Measurements from ENCODE around the gene EFHC2. TPM values are rescaled to one million over a fixed set of nuclear protein-coding genes. Genes with fewer than 3 reads are reported as not detected.
"Not testable (repeated sequence)": the region's sequence is repeated elsewhere in the genome, so short reads cannot be mapped to it uniquely, and the experiment has no call there.

Gene EFHC2
- total and polyA plus RNA-seq, 2 donors (not counting 1 experiment from before 2014, with no cell fraction given): 1.1 to 2.6 TPM

DNA sequence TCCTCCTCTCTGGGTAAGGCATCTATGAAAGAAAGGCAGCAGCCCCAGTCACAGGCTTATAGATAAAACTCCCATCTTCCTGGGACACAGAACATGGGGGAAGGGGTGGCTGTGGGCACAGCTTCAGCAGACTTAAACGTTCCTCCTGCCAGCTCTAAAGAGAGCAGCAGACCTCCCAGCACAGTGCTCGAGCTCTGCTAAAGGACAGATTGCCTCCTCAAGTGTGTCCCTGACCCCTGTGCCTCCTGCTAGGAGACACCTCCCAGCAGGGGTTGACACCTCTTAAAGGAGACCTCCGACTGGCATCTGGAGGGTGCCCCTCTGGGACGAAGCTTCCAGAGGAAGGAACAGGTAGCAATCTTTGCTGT lies 89.9 kb downstream of the EFHC2 start:
- H3K4me2 ChIP-seq (ENCODE audit: extremely low read depth, insufficient read depth, low read length): no peak overlapping the region

GRCh38 chrX:44252688-44253574 lies 90.5 kb downstream of the EFHC2 start:
- not testable (repeated sequence) for H3K79me2 ChIP-seq (ENCODE audit: control insufficient read depth, insufficient read depth, low read length); H3K27me3 ChIP-seq (ENCODE audit: control insufficient read depth, insufficient read depth, low read length); H3K4me1 ChIP-seq (ENCODE audit: control insufficient read depth, extremely low read depth, insufficient read depth, low read length); H4K20me1 ChIP-seq (ENCODE audit: control insufficient read depth, extremely low read depth, insufficient read depth, low read length); H3K4me2 ChIP-seq (ENCODE audit: extremely low read depth, insufficient read depth, low read length); H3K9ac ChIP-seq (ENCODE audit: insufficient read depth, low read length); H3K36me3 ChIP-seq (ENCODE audit: control insufficient read depth, insufficient read depth, low read length); H3K27ac ChIP-seq (ENCODE audit: insufficient read depth, low read length); H3K9me3 ChIP-seq (ENCODE audit: control insufficient read depth, insufficient read depth, low read depth, low read length)
- Histone ChIP-seq H3K4me3 (replicated peaks in 1 of 4; ENCODE audit: control extremely low read depth in 1 of 4, insufficient read depth in 1 of 4, low read depth in 3 of 4, low read length in 4 of 4) (peak overlapping the region in 1 of 4 experiments; percentile 14), H2AFZ (ENCODE audit: low read length) (peak overlapping the region; percentile 20)
- DNase-seq (ENCODE audit: low read depth in 2 of 2): peak; percentile 40 to 59

More for the DNA sequence above, 89.9 kb downstream of the EFHC2 start:
- no peak for TF ChIP-seq EZH2 (IDR thresholded peaks at IDR 0.05; ENCODE audit: low read length, missing control alignments)
- TF ChIP-seq, protein P1, sequence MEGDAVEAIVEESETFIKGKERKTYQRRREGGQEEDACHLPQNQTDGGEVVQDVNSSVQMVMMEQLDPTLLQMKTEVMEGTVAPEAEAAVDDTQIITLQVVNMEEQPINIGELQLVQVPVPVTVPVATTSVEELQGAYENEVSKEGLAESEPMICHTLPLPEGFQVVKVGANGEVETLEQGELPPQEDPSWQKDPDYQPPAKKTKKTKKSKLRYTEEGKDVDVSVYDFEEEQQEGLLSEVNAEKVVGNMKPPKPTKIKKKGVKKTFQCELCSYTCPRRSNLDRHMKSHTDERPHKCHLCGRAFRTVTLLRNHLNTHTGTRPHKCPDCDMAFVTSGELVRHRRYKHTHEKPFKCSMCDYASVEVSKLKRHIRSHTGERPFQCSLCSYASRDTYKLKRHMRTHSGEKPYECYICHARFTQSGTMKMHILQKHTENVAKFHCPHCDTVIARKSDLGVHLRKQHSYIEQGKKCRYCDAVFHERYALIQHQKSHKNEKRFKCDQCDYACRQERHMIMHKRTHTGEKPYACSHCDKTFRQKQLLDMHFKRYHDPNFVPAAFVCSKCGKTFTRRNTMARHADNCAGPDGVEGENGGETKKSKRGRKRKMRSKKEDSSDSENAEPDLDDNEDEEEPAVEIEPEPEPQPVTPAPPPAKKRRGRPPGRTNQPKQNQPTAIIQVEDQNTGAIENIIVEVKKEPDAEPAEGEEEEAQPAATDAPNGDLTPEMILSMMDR (conservative IDR thresholded peaks at IDR 0.05 in 1 of 2, IDR thresholded peaks at IDR 0.05 in 1 of 2; ENCODE audit: low read depth in 1 of 2, low read length in 2 of 2): no peak
- H3K36me3 ChIP-seq (ENCODE audit: control insufficient read depth, insufficient read depth, low read length): no peaks in the 10 kb centered on the region
- H3K79me2 ChIP-seq (ENCODE audit: control insufficient read depth, insufficient read depth, low read length): no peaks in the 10 kb centered on the region
- H3K27me3 ChIP-seq (ENCODE audit: control insufficient read depth, insufficient read depth, low read length): no peaks in the 10 kb centered on the region
- no peak overlapping the region for H3K27ac ChIP-seq (ENCODE audit: insufficient read depth, low read length)
- H3K4me1 ChIP-seq (ENCODE audit: control insufficient read depth, extremely low read depth, insufficient read depth, low read length): no peaks in the 10 kb centered on the region
- H4K20me1 ChIP-seq (ENCODE audit: control insufficient read depth, extremely low read depth, insufficient read depth, low read length): no peaks in the 10 kb centered on the region
- no peaks in the 10 kb centered on the region for H3K9me3 ChIP-seq (ENCODE audit: control insufficient read depth, insufficient read depth, low read depth, low read length)
- no peak overlapping the region for H3K9ac ChIP-seq (ENCODE audit: insufficient read depth, low read length)
- no peak overlapping the region for H3K4me3 ChIP-seq (replicated peaks in 1 of 4; ENCODE audit: control extremely low read depth in 1 of 4, insufficient read depth in 1 of 4, low read depth in 3 of 4, low read length in 4 of 4)
- no peak for DNase-seq (ENCODE audit: low read depth in 2 of 2)
- H2AFZ ChIP-seq (ENCODE audit: low read length): peak overlapping the region; percentile 26

DNA sequence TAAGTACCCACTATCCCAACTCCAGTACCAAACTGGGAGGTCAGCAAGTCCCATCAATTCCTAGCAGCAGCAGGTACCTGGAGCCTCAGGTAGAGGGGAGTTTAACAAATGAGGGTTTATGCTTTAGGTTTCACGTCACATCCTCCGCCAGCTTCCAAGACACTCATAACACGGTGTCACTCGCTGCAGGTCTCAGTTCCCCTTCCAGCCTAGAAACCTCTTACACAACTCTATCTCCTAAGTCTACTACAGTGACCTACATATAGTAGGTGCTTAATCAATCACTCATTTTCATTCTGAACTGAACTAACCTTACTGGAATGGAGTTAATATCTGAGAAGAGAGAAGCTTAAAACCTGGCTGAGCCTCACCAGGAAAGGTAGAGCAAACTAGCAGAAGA lies 96.0 kb downstream of the EFHC2 start:
- no peak overlapping the region for H3K9ac ChIP-seq (ENCODE audit: insufficient read depth, low read length)
- no peaks in the 10 kb centered on the region for H3K79me2 ChIP-seq (ENCODE audit: control insufficient read depth, insufficient read depth, low read length)
- no peak overlapping the region for H3K4me2 ChIP-seq (ENCODE audit: extremely low read depth, insufficient read depth, low read length)
- no peaks in the 10 kb centered on the region for H4K20me1 ChIP-seq (ENCODE audit: control insufficient read depth, extremely low read depth, insufficient read depth, low read length)
- H3K9me3 ChIP-seq (ENCODE audit: control insufficient read depth, insufficient read depth, low read depth, low read length): no peaks in the 10 kb centered on the region
- no peaks in the 10 kb centered on the region for H3K36me3 ChIP-seq (ENCODE audit: control insufficient read depth, insufficient read depth, low read length)
- no peak overlapping the region for H3K4me3 ChIP-seq (replicated peaks in 1 of 4; ENCODE audit: control extremely low read depth in 1 of 4, insufficient read depth in 1 of 4, low read depth in 3 of 4, low read length in 4 of 4)
- H3K4me1 ChIP-seq (ENCODE audit: control insufficient read depth, extremely low read depth, insufficient read depth, low read length): no peaks in the 10 kb centered on the region
- no peak overlapping the region for H3K27ac ChIP-seq (ENCODE audit: insufficient read depth, low read length)
- TF ChIP-seq, protein P1 (conservative IDR thresholded peaks at IDR 0.05 in 1 of 2, IDR thresholded peaks at IDR 0.05 in 1 of 2; ENCODE audit: low read depth in 1 of 2, low read length in 2 of 2): no peak
- TF ChIP-seq EZH2 (IDR thresholded peaks at IDR 0.05; ENCODE audit: low read length, missing control alignments): no peak
- no peaks in the 10 kb centered on the region for H3K27me3 ChIP-seq (ENCODE audit: control insufficient read depth, insufficient read depth, low read length)
- DNase-seq (ENCODE audit: low read depth in 2 of 2): no peak
- no peak overlapping the region for H2AFZ ChIP-seq (ENCODE audit: low read length)
